PC-3 (cell line): ENCODE results near the gene CLEC16A.
"Not testable (repeated sequence)": the region's sequence is repeated elsewhere in the genome, so short reads cannot be mapped to it uniquely, and the experiment has no call there.

Experiments
- EZH2 ChIP-seq: fragments of 300-600 bp; sonication (generic); IDR thresholded peaks from one replicate; pipeline ENCODE4 v1.6.1; 2017; ENCODE audit warnings: antibody characterized with exemption, mild to moderate bottlenecking, low read length; ENCODE audit not compliant: unreplicated experiment
- TF ChIP-seq, protein P1 (sequence below): fragments of 300-600 bp; sonication (generic); conservative IDR thresholded peaks from 2 replicates; pipeline ENCODE4 v1.5.1; 2017; ENCODE audit warnings: antibody characterized with exemption, low read depth, mild to moderate bottlenecking, low read length

GRCh38 chr16:10941935-10942351 lies 2.4 kb upstream of the CLEC16A start:
- TF ChIP-seq, protein P1, sequence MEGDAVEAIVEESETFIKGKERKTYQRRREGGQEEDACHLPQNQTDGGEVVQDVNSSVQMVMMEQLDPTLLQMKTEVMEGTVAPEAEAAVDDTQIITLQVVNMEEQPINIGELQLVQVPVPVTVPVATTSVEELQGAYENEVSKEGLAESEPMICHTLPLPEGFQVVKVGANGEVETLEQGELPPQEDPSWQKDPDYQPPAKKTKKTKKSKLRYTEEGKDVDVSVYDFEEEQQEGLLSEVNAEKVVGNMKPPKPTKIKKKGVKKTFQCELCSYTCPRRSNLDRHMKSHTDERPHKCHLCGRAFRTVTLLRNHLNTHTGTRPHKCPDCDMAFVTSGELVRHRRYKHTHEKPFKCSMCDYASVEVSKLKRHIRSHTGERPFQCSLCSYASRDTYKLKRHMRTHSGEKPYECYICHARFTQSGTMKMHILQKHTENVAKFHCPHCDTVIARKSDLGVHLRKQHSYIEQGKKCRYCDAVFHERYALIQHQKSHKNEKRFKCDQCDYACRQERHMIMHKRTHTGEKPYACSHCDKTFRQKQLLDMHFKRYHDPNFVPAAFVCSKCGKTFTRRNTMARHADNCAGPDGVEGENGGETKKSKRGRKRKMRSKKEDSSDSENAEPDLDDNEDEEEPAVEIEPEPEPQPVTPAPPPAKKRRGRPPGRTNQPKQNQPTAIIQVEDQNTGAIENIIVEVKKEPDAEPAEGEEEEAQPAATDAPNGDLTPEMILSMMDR, result not testable (repeated sequence)
- TF ChIP-seq EZH2, result not testable (repeated sequence)
